Osteoblast (primary cell): Measurements from ENCODE around the gene SPEM2. TPM values are rescaled to one million over a fixed set of nuclear protein-coding genes. Genes with fewer than 3 reads are reported as not detected.

Experiments
- DNase-seq: peaks from one replicate; pipeline ENCODE4 v3.0.0; 2011; ENCODE audit warnings: low spot score, mixed read lengths; ENCODE audit not compliant: insufficient read length; ENCODE audit errors: missing footprints
- H2AFZ ChIP-seq: 2 replicates; pipeline ENCODE4 v1.6.0; 2011; ENCODE audit warnings: mild to moderate bottlenecking, low read length
- H3K27ac ChIP-seq: 2 replicates; pipeline ENCODE4 v1.5.1; 2011; ENCODE audit warnings: mild to moderate bottlenecking, low read depth, low read length, moderate library complexity
- H3K27me3 ChIP-seq: 2 replicates; pipeline ENCODE4 v1.6.0; 2012; ENCODE audit warnings: mild to moderate bottlenecking, control low read depth, inconsistent platforms, low read length, moderate library complexity; ENCODE audit not compliant: insufficient read depth
- H3K36me3 ChIP-seq: 2 replicates; pipeline ENCODE4 v1.5.1; 2011; ENCODE audit warnings: mild to moderate bottlenecking, low read length, control low read depth, moderate library complexity; ENCODE audit not compliant: insufficient read depth
- H3K4me1 ChIP-seq: 2 replicates; pipeline ENCODE4 v1.5.1; 2011; ENCODE audit warnings: mild to moderate bottlenecking, low read length, control low read depth, moderate library complexity; ENCODE audit not compliant: insufficient read depth
- H3K4me2 ChIP-seq: 2 replicates; pipeline ENCODE4 v1.6.0; 2011; ENCODE audit warnings: mild to moderate bottlenecking, low read length; ENCODE audit not compliant: insufficient read depth
- H3K4me3 ChIP-seq: fragments of 200-600 bp; sonication (generic); 3 replicates; pipeline ENCODE4 v1.5.1; 2012; ENCODE audit warnings: mild to moderate bottlenecking, low read length, inconsistent platforms; ENCODE audit not compliant: insufficient read depth
- H3K79me2 ChIP-seq: 2 replicates; pipeline ENCODE4 v1.6.0; 2012; ENCODE audit warnings: mild to moderate bottlenecking, low read length, control low read depth, inconsistent platforms; ENCODE audit not compliant: insufficient read depth
- H3K9me3 ChIP-seq: 2 replicates; pipeline ENCODE4 v1.5.1; 2011; ENCODE audit warnings: low read depth, low read length, control low read depth
- H4K20me1 ChIP-seq: 2 replicates; pipeline ENCODE4 v1.6.0; 2012; ENCODE audit warnings: mild to moderate bottlenecking, low read length, control low read depth; ENCODE audit not compliant: insufficient read depth
- total RNA-seq: library from RNA; depleted of rRNA; stranded (reverse); fragments of >200 nt; gene quantifications from 2 replicates; pipeline ENCODE4 v1.2.3, GENCODE V29; 2012
- TF ChIP-seq, protein P1 (sequence below): IDR thresholded peaks from 2 replicates; pipeline ENCODE4 v1.5.1; 2011; ENCODE audit warnings: mild to moderate bottlenecking, low read depth, low read length, moderate library complexity; ENCODE audit errors: extremely low read depth

SPEM2 gene
- total RNA-seq, 1 donor = not detected

DNA sequence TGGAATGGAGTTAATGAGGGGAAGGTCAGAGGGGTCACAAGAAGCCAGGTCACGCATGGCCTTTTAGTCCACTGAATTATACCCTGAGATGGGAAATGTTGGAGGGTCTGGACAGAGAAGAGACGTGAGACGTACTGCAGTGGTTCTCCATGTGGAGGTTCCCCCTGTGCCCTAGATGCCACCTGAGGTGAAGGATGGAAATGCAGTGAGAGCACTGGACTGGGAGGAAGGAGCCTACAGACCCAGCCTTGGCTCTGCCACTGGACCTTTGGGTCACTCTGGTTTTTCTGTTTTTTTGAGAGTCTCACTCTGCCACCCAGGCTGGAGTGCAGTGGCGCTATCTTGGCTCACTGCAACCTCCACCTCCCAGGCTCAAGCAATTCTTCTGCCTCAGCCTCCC lies 29.3 kb upstream of the SPEM2 start:
- no peaks in the 10 kb centered on the region for H3K27me3 ChIP-seq
- DNase-seq = peak; percentile 80

GRCh38 chr17:7398612-7399011 lies 26.8 kb upstream of the SPEM2 start:
- DNase-seq = no peak
- Histone ChIP-seq H3K36me3 (no peaks in the 10 kb centered on the region), H3K4me2 (no peak overlapping the region), H2AFZ (no peak overlapping the region), H3K27me3 (no peaks in the 10 kb centered on the region), H3K9me3 (no peaks in the 10 kb centered on the region), H4K20me1 (no peaks in the 10 kb centered on the region), H3K4me3 (no peak overlapping the region), H3K4me1 (peaks cover 18% of the 10 kb centered on the region), H3K27ac (no peak overlapping the region), H3K79me2 (peaks cover 11% of the 10 kb centered on the region)
- TF ChIP-seq, protein P1, sequence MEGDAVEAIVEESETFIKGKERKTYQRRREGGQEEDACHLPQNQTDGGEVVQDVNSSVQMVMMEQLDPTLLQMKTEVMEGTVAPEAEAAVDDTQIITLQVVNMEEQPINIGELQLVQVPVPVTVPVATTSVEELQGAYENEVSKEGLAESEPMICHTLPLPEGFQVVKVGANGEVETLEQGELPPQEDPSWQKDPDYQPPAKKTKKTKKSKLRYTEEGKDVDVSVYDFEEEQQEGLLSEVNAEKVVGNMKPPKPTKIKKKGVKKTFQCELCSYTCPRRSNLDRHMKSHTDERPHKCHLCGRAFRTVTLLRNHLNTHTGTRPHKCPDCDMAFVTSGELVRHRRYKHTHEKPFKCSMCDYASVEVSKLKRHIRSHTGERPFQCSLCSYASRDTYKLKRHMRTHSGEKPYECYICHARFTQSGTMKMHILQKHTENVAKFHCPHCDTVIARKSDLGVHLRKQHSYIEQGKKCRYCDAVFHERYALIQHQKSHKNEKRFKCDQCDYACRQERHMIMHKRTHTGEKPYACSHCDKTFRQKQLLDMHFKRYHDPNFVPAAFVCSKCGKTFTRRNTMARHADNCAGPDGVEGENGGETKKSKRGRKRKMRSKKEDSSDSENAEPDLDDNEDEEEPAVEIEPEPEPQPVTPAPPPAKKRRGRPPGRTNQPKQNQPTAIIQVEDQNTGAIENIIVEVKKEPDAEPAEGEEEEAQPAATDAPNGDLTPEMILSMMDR = no peak

More for the DNA sequence above, 29.3 kb upstream of the SPEM2 start:
- no peak overlapping the region for H3K4me3 ChIP-seq
- no peaks in the 10 kb centered on the region for H4K20me1 ChIP-seq
- no peak overlapping the region for H2AFZ ChIP-seq
- H3K4me2 ChIP-seq = no peak overlapping the region
- peaks cover 15% of the 10 kb centered on the region for H3K4me1 ChIP-seq
- H3K9me3 ChIP-seq = no peaks in the 10 kb centered on the region
- peaks cover 7% of the 10 kb centered on the region for H3K79me2 ChIP-seq
- H3K27ac ChIP-seq = no peak overlapping the region
- H3K36me3 ChIP-seq = peaks cover 17% of the 10 kb centered on the region
- TF ChIP-seq, protein P1 = no peak

DNA sequence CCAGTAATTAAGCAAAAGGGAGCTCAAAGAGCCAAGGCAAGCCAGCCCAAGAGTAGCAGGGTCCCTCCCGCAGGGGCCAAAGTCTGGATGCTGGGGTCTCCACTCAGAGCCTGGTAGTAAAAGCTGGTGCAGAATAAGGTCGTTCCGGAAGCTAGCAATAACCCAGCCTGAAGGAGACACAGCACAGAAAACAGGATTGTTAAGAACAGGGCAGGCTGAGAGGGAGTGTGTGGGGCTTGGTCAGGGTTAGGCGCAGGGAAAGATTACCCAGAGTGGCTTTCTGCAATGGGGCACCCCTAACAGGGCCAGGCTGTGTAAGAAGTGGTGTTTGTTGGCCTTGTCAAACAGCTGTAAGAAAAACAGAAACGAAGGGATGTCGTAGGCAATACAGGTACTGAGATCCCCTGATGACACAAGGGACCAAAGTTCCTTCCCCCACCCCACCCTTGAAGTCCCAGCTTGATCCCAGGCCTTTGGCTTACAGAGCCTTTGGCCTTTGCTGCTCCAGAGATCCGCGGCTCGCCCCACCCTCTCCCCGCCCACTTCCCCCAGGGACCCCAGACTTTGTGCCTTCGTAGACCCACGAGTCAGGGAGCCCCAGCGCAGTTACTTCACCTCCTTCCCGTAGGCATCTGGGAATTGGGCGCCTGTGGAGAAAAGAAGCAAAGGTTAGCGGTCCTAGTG lies 22.2 kb upstream of the SPEM2 start:
- H3K27ac ChIP-seq = peak overlapping the region; percentile 61
- H3K4me1 ChIP-seq = peaks cover 17% of the 10 kb centered on the region
- H3K79me2 ChIP-seq = peaks cover 10% of the 10 kb centered on the region
- peak overlapping the region; percentile 94 for H2AFZ ChIP-seq
- peak overlapping the region; percentile 98 for H3K4me2 ChIP-seq
- no peaks in the 10 kb centered on the region for H3K36me3 ChIP-seq
- no peak for DNase-seq
- H3K4me3 ChIP-seq = peak overlapping the region; percentile 85
- H3K9me3 ChIP-seq = no peaks in the 10 kb centered on the region
- peaks cover 6% of the 10 kb centered on the region for H4K20me1 ChIP-seq
- TF ChIP-seq, protein P1 = no peak
- no peaks in the 10 kb centered on the region for H3K27me3 ChIP-seq

GRCh38 chr17:7403727-7403976 lies 21.8 kb upstream of the SPEM2 start:
- H3K27me3 ChIP-seq = no peaks in the 10 kb centered on the region
- peak; percentile 99 for DNase-seq
- H2AFZ ChIP-seq = peak overlapping the region; percentile 94
- peaks cover 2% of the 10 kb centered on the region for H3K36me3 ChIP-seq
- peaks cover 10% of the 10 kb centered on the region for H3K79me2 ChIP-seq
- TF ChIP-seq, protein P1 = no peak
- peaks cover 17% of the 10 kb centered on the region for H3K4me1 ChIP-seq
- peaks cover 6% of the 10 kb centered on the region for H4K20me1 ChIP-seq
- peak overlapping the region; percentile 98 for H3K4me2 ChIP-seq
- H3K4me3 ChIP-seq = peak overlapping the region; percentile 85
- peak overlapping the region; percentile 61 for H3K27ac ChIP-seq
- no peaks in the 10 kb centered on the region for H3K9me3 ChIP-seq
